ENCODE data around the gene PRM3.

The PRM3 gene

GRCh38 chr16:11316331-11317015 lies 43.0 kb upstream of the PRM3 start:
- no peak for DNase-seq (ENCODE audit: low read depth)
- no peak overlapping the region for H3K4me3 ChIP-seq (ENCODE audit: low read length)
- TF ChIP-seq, protein P1, sequence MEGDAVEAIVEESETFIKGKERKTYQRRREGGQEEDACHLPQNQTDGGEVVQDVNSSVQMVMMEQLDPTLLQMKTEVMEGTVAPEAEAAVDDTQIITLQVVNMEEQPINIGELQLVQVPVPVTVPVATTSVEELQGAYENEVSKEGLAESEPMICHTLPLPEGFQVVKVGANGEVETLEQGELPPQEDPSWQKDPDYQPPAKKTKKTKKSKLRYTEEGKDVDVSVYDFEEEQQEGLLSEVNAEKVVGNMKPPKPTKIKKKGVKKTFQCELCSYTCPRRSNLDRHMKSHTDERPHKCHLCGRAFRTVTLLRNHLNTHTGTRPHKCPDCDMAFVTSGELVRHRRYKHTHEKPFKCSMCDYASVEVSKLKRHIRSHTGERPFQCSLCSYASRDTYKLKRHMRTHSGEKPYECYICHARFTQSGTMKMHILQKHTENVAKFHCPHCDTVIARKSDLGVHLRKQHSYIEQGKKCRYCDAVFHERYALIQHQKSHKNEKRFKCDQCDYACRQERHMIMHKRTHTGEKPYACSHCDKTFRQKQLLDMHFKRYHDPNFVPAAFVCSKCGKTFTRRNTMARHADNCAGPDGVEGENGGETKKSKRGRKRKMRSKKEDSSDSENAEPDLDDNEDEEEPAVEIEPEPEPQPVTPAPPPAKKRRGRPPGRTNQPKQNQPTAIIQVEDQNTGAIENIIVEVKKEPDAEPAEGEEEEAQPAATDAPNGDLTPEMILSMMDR (conservative IDR thresholded peaks at IDR 0.05; ENCODE audit: low read length) = no peak

- TF ChIP-seq, protein P1 (conservative IDR thresholded peaks at IDR 0.05; ENCODE audit: low read length) = no peak
- DNase-seq (ENCODE audit: low read depth) = no peak
- no peak overlapping the region for H3K4me3 ChIP-seq (ENCODE audit: low read length)
Observed at GRCh38 chr16:11315510-11315909, 42.1 kb upstream of the PRM3 start.

DNA sequence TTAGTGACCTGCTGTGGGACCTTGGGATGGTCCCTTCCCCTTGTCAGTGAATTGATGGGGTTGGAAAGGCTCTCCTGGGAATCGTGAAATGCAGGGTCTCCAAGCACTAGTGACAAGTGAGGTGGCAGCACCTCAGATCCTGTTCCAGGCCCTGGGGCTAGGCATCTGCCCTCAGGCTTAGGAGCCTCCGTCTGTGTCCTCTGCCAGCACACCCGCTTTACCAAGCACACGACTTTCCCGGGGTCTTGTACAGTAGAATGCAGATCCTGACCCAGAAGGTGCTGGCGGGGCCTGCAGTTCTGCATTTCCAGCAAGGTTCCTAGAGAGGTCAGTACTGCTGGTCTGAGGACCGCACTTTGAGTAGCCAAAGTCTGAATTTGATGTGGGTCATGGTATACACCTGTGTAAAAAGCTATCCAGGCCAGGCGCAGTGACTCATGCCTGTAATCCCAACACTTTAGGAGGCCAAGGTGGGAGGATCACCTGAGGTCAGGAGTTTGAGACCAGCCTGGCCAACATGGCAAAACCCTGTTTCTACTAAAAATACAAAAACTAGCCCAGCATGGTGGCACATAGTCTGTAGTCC lies 41.0 kb upstream of the PRM3 start:
- DNase-seq (ENCODE audit: low read depth) = no peak
- TF ChIP-seq, protein P1 (conservative IDR thresholded peaks at IDR 0.05; ENCODE audit: low read length) = no peak
- no peak overlapping the region for H3K4me3 ChIP-seq (ENCODE audit: low read length)

DNA sequence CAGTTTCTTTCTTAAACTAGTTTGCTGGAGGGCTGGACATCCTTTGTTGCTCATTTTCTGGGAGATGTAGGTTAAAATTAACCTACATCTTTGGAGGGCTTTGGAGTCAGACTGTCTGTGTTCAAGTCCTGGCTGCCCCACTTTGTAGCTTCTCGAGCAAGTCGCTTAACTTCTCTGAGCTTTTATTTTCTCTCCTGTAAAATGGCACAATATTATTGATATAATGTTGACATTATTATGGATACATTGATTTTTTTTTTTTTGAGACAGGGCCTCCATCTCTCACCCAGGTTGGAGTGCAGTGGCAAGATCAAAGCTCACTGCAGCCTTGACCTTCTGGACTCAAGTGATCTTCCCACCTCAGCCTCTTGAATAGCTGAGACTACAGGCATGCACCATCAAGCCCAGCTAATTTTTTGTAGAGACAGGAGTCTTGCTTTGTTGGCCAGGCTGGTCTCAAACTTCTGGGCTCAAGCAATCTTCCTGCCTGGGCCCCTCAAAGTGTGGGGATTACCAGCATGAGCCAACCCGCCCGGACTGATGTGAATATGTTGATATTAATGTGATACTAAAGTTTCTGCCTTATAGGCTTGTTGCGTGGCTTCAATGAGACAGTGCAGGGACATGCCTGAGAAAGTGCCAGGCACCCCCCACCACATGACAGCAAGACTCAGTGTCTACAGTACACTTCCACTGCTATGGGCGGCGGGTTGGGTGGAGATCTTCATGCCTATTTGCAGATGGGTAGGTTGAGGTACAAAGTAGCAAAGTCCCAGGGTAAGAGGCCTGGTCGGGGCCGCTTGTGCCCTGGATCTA lies 40.3 kb upstream of the PRM3 start:
- TF ChIP-seq, protein P1 (conservative IDR thresholded peaks at IDR 0.05; ENCODE audit: low read length) = no peak
- DNase-seq (ENCODE audit: low read depth) = no peak
- no peak overlapping the region for H3K4me3 ChIP-seq (ENCODE audit: low read length)

- no peak overlapping the region for H3K4me3 ChIP-seq (ENCODE audit: low read length)
- TF ChIP-seq, protein P1 (conservative IDR thresholded peaks at IDR 0.05; ENCODE audit: low read length) = no peak
- DNase-seq (ENCODE audit: low read depth) = peak; percentile 77
Observed at GRCh38 chr16:11312718-11313492, 39.5 kb upstream of the PRM3 start.

- no peak for DNase-seq (ENCODE audit: low read depth)
- TF ChIP-seq, protein P1 (conservative IDR thresholded peaks at IDR 0.05; ENCODE audit: low read length) = no peak
- no peak overlapping the region for H3K4me3 ChIP-seq (ENCODE audit: low read length)
Observed at GRCh38 chr16:11310997-11311561, 37.6 kb upstream of the PRM3 start.
